Superior temporal gyrus (tissue), 1 donor: ENCODE data around the gene MPZL2.
"Not testable (repeated sequence)": the region's sequence is repeated elsewhere in the genome, so short reads cannot be mapped to it uniquely, and the experiment has no call there.

Experiments used
- DNase-seq: peaks from one replicate; pipeline ENCODE4 v3.0.0-alpha.2; 2016; ENCODE audit errors: extremely low spot score

The MPZL2 gene

GRCh38 chr11:118263695-118264568 is at the start of gene MPZL2:
MPZL2 (minus strand) TSS chr11:118264297; CDS start chr11:118264153, 144 bp downstream.
- no peak for DNase-seq

DNA sequence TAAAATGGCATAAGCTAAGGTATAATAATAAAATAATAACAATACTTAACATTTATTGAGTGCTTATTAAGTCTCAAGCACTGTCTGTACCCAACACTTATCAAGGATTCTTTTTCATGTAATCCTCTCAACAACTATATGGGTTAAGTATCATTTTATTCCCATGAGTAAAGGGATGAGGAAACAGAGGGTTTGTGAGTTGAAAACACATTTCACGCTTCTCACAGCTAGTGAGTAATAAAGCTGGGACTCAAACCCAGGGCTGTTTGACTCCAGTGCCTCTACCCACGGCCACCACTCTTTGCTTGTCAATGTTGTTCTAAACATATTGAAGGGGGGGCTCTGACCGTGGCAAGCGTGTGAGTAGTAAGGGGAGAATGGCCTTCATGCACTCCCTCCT is 49.1 kb upstream of the MPZL2 start:
- no peak for DNase-seq

DNA sequence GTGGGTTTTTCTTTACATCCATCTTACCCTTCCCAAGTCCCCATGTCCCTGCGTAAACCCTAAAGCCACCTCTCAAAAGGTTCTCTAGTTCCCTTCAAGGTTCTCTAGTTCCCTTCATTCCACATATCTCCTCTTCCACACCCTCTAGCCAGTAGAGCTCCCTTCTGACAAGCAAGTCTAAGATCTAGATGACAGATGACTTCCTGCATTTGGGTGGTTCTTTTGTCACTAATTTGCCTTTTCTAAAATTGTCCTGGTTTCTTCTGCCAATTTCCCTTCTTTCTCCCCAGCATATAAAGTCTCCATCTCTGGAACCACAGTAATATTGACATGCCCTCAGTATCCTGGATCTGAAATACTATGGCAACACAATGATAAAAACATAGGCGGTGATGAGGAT is 48.2 kb upstream of the MPZL2 start:
- DNase-seq: no peak

GRCh38 chr11:118311518-118311917 is 47.4 kb upstream of the MPZL2 start:
- no peak for DNase-seq

GRCh38 chr11:118310781-118311485 is 46.8 kb upstream of the MPZL2 start:
- DNase-seq: no peak

- no peak for DNase-seq
These were observed 46.2 kb upstream of the MPZL2 start for GRCh38 chr11:118310271-118310670.

DNA sequence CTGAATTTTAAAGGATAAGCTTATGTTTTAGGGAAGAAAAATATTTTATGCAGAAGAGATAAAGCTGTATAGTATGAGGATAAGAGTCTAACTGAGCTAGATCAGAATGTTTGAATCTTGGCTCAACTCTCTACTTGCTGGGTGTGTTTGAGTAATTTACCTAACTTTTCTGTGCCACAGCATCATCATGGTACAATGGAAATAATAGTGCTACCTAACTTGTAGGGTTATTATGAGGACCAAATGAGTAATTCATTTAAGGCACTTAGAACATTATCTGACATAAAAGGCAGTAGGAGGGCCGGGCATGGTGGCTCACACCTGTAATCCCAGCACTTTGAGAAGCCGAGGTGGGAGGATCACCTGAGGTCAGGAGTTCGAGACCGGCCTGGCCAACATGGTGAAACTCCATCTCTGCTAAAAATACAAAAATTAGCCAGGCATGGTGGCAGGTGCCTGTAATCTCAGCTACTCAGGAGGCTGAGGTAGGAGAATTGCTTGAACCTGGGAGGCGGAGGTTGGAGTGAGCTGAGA is 45.0 kb upstream of the MPZL2 start:
- DNase-seq: not testable (repeated sequence)

DNA sequence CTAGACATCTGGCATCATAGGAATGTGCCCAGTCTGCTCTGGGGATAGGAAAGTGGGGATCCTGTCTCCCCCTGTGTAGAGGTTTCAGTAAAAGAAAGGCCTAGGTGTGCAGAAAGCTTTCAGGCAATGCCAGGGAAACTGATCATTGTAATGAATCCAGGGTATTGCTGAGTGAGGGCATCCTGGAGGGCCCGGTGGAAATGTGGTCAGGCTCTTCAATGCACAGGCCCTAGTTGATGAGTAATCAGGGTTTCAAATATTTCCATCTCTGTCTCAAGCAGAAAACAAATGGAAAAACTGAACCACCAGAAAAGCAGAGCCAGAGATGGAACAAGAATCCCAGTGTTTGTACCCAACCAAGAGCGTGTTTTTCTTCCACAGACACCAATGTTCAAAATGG is 42.5 kb upstream of the MPZL2 start:
- no peak for DNase-seq

GRCh38 chr11:118305726-118306125 is 41.6 kb upstream of the MPZL2 start:
- no peak for DNase-seq

DNA sequence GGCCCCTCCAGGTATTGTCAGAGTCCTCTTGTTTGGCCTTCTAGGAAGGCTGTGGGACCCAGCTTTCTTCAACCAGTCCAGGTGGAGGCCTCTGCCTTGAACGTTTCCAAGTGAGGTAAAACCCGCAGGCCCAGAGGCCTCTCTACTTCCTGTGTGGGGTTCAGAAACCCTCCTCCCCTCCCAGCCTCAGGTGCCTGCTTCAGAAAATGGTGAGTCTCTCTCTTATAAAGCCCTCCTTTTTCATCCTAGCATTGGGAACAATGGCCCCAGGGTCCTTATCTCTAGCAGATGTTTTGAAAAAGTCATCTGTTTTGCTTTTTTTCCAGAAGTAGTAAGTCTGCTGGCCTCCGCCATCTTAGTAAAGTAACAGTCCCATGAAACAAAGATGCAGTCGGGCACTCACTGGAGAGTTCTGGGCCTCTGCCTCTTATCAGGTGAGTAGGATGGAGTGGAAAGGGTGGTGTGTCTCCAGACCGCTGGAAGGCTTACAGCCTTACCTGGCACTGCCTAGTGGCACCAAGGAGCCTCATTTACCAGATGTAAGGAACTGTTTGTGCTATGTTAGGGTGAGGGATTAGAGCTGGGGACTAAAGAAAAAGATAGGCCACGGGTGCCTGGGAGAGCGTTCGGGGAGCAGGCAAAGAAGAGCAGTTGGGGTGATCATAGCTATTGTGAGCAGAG is 40.6 kb upstream of the MPZL2 start, which contains the start of gene CD3E:
CD3E (plus strand) TSS at position 163 of the 681 bp plus-strand sequence; CDS start at position 386, 223 bp downstream.
- DNase-seq: no peak

- DNase-seq: no peak
These were observed 40.1 kb upstream of the MPZL2 start for GRCh38 chr11:118304227-118304567.

GRCh38 chr11:118301600-118302195 is 37.6 kb upstream of the MPZL2 start:
- DNase-seq: no peak

DNA sequence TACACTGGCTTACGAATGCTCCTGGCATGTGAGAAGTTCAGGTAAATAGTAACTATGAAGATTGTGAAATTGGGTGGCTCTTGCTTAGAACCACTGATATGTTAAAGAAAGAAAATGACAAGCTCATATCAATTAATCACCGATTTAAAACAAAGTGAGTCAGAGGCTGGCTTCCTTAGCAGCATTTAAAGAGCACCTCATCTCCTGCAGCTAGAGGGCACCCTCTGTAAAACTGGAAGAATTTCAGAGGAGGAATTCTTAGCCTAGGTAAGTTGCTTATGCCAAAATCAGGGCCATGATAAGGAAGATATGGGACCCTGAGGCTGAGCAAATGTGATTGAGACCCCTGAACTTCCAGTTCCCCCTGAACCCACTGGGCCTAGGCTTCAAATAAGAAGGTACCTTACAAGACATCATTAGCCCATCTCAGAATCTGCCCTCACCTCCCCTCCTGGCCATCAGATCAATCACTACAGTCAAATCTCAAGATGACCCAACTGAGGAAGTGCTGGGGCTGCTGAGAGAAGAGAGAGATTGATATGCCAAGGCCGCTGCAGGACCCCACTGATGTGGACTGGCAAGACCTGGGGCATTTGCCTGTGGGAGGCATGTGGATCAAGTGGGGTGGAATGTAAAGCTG is 31.8 kb upstream of the MPZL2 start:
- no peak for DNase-seq

GRCh38 chr11:118295199-118295598 is 31.1 kb upstream of the MPZL2 start:
- DNase-seq: no peak

GRCh38 chr11:118294053-118294452 is 30.0 kb upstream of the MPZL2 start:
- no peak for DNase-seq

GRCh38 chr11:118291477-118292135 is 27.5 kb upstream of the MPZL2 start:
- DNase-seq: no peak

- DNase-seq: peak; percentile 42
These were observed 26.8 kb upstream of the MPZL2 start for GRCh38 chr11:118290923-118291322.

- no peak for DNase-seq
These were observed 25.3 kb upstream of the MPZL2 start for GRCh38 chr11:118289401-118289800.

- no peak for DNase-seq
These were observed 22.9 kb upstream of the MPZL2 start for GRCh38 chr11:118287006-118287405.

GRCh38 chr11:118286545-118286944 is 22.4 kb upstream of the MPZL2 start:
- no peak for DNase-seq
